Activated T-cell treated with anti-CD3 and anti-CD28 coated beads, Interleukin-2, amount 50 U/mL, for 72 hours (primary cell): Measurements from ENCODE around the gene DMBX1. TPM values are rescaled to one million over a fixed set of nuclear protein-coding genes. Genes with fewer than 3 reads are reported as not detected.

Source experiments
- ATAC-seq, 2 donors: fragments of 150-1000 bp; cut with Tn5 transposase; replicated peaks in 1 of 2; 2 replicates each; pipeline ENCODE4 v1.10.0; 2021; ENCODE audit warnings: moderate library complexity in 2 of 2, mild to moderate bottlenecking in 1 of 2
- DNase-seq, 2 donors: peaks; one replicate each; pipeline ENCODE4 v3.0.0; 2021 to 2022; ENCODE audit warnings: mixed read lengths in 1 of 2
- H3K27ac Mint-ChIP-seq: one replicate; pipeline ENCODE4 v1.8.0; 2022; ENCODE audit warnings: mild to moderate bottlenecking, moderate library complexity, mixed read lengths
- H3K27me3 Mint-ChIP-seq: one replicate; pipeline ENCODE4 v1.8.0; 2022; ENCODE audit warnings: low read depth, mixed read lengths
- H3K36me3 Mint-ChIP-seq, 2 donors: one replicate each; pipeline ENCODE4 v1.8.0; 2022; ENCODE audit warnings: mixed read lengths in 2 of 2, mild to moderate bottlenecking in 1 of 2; ENCODE audit not compliant: insufficient read depth in 2 of 2
- H3K4me1 Mint-ChIP-seq: one replicate; pipeline ENCODE4 v1.8.0; 2022; ENCODE audit warnings: low read depth, mixed read lengths
- H3K4me3 Mint-ChIP-seq, 2 donors: one replicate each; pipeline ENCODE4 v1.8.0; 2022; ENCODE audit warnings: mild to moderate bottlenecking in 2 of 2, mixed read lengths in 2 of 2, moderate library complexity in 2 of 2
- H3K9me3 Mint-ChIP-seq, 2 donors: one replicate each; pipeline ENCODE4 v1.8.0; 2022; ENCODE audit warnings: mixed read lengths in 2 of 2
- total RNA-seq, 2 donors: library from RNA; stranded (reverse); gene quantifications; one replicate each; pipeline ENCODE4 v1.2.3, GENCODE V29; 2022

Gene DMBX1
- total RNA-seq, 2 donors from 2014 or later: 0.37 TPM; not detected in 1

- Mint-ChIP-seq H3K27ac (no peak overlapping the region), H3K36me3 (no peaks in the 10 kb centered on the region), H3K9me3 (no peaks in the 10 kb centered on the region), H3K4me3 (no peak overlapping the region), H3K4me1 (peaks cover 13% of the 10 kb centered on the region), H3K27me3 (peaks cover 75% of the 10 kb centered on the region)
- DNase-seq (no peak), ATAC-seq (no peak)
Observed at GRCh38 chr1:46464915-46465314, 24.7 kb upstream of the DMBX1 start.

- DNase-seq: no peak
- peaks cover 13% of the 10 kb centered on the region for H3K4me1 Mint-ChIP-seq
- no peaks in the 10 kb centered on the region for H3K9me3 Mint-ChIP-seq
- ATAC-seq: no peak
- peaks cover 75% of the 10 kb centered on the region for H3K27me3 Mint-ChIP-seq
- H3K4me3 Mint-ChIP-seq: peak overlapping the region; percentile 31 to 59
- no peaks in the 10 kb centered on the region for H3K36me3 Mint-ChIP-seq
- no peak overlapping the region for H3K27ac Mint-ChIP-seq
Observed at GRCh38 chr1:46465981-46466476, 23.6 kb upstream of the DMBX1 start.

GRCh38 chr1:46466477-46467182, 23.0 kb upstream of the DMBX1 start:
- Mint-ChIP-seq H3K4me3 (peak overlapping the region; percentile 54 to 75), H3K4me1 (peaks cover 13% of the 10 kb centered on the region), H3K36me3 (no peaks in the 10 kb centered on the region), H3K27ac (no peak overlapping the region), H3K27me3 (peaks cover 76% of the 10 kb centered on the region), H3K9me3 (no peaks in the 10 kb centered on the region)
- DNase-seq (peak; percentile 25 to 27), ATAC-seq (peak; percentile 57 to 61)

DNA sequence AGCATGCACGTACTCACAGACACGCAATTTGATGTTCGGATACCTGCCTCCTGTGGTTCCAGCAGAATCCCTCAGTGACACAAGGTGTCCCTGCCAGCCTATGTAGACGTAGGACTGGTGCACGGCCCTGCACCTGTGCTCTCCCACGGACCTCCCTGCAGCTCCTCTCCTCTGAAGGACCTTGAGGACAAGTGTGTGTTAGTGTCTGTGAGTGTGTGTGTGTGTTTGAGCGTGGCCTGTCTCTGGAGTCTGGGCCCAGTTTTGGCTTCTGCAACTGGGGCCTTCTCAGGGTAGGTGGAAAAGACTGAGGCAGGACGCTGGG, 22.5 kb upstream of the DMBX1 start:
- Mint-ChIP-seq H3K36me3 (no peaks in the 10 kb centered on the region), H3K27ac (no peak overlapping the region), H3K27me3 (peaks cover 72% of the 10 kb centered on the region), H3K4me1 (peaks cover 13% of the 10 kb centered on the region), H3K9me3 (no peaks in the 10 kb centered on the region), H3K4me3 (peak overlapping the region; percentile 54 to 75)
- DNase-seq (no peak), ATAC-seq (peak; percentile 8 to 20)

- H3K27ac Mint-ChIP-seq: no peak overlapping the region
- peaks cover 55% of the 10 kb centered on the region for H3K27me3 Mint-ChIP-seq
- no peaks in the 10 kb centered on the region for H3K36me3 Mint-ChIP-seq
- no peak for DNase-seq
- ATAC-seq: no peak
- no peaks in the 10 kb centered on the region for H3K9me3 Mint-ChIP-seq
- no peak overlapping the region for H3K4me3 Mint-ChIP-seq
- peaks cover 13% of the 10 kb centered on the region for H3K4me1 Mint-ChIP-seq
Observed at GRCh38 chr1:46469881-46470280, 19.8 kb upstream of the DMBX1 start.

DNA sequence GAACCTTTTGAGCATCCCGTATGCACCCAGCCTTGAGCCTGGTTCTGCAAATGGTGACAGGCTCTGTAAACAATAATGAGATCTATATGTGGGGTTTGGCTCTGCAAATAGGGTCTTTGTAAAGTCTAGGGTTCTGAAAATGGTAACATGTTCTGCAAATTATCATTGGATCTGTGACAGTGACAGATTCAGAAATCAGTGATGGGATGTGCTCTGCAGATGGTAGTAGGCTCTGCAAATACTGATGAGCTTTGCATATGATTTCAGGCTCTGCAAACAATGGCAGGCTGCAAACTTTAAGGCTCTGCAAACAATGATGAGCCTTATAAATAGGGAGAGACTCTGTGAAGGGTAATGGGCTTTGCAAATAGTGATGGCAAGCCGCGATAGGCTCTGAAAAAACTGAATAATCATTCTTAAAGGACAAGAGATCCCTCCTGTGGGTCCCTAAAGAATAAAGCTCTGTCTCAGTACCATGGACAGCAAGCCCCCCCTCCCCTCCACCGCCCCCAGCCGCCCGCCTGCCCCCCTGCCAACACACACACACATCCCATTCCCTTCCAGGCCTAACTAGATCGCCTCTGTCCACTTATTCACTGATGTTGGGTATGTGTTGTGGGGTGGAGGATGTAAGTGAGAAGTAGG, 17.7 kb upstream of the DMBX1 start:
- ATAC-seq (no peak), DNase-seq (no peak)
- Mint-ChIP-seq H3K27me3 (peaks cover 38% of the 10 kb centered on the region), H3K36me3 (no peaks in the 10 kb centered on the region), H3K4me1 (peaks cover 4% of the 10 kb centered on the region), H3K27ac (no peak overlapping the region), H3K4me3 (no peak overlapping the region), H3K9me3 (no peaks in the 10 kb centered on the region)

GRCh38 chr1:46472498-46473181, 17.0 kb upstream of the DMBX1 start:
- H3K4me1 Mint-ChIP-seq: no peaks in the 10 kb centered on the region
- no peak for ATAC-seq
- DNase-seq: no peak
- no peaks in the 10 kb centered on the region for H3K9me3 Mint-ChIP-seq
- H3K4me3 Mint-ChIP-seq: no peak overlapping the region
- H3K27ac Mint-ChIP-seq: no peak overlapping the region
- no peaks in the 10 kb centered on the region for H3K36me3 Mint-ChIP-seq
- peaks cover 31% of the 10 kb centered on the region for H3K27me3 Mint-ChIP-seq

GRCh38 chr1:46473991-46474390, 15.6 kb upstream of the DMBX1 start:
- H3K27ac Mint-ChIP-seq: no peak overlapping the region
- no peak for DNase-seq
- H3K36me3 Mint-ChIP-seq: no peaks in the 10 kb centered on the region
- H3K4me1 Mint-ChIP-seq: no peaks in the 10 kb centered on the region
- H3K4me3 Mint-ChIP-seq: no peak overlapping the region
- H3K9me3 Mint-ChIP-seq: no peaks in the 10 kb centered on the region
- H3K27me3 Mint-ChIP-seq: peaks cover 23% of the 10 kb centered on the region
- ATAC-seq: no peak

- Mint-ChIP-seq H3K27ac (no peak overlapping the region), H3K4me1 (no peaks in the 10 kb centered on the region), H3K4me3 (no peak overlapping the region), H3K9me3 (no peaks in the 10 kb centered on the region), H3K27me3 (peaks cover 22% of the 10 kb centered on the region), H3K36me3 (no peaks in the 10 kb centered on the region)
- ATAC-seq (no peak), DNase-seq (no peak)
Observed at GRCh38 chr1:46474570-46474969, 15.1 kb upstream of the DMBX1 start.

GRCh38 chr1:46476673-46477072, 13.0 kb upstream of the DMBX1 start:
- H3K27me3 Mint-ChIP-seq: peaks cover 5% of the 10 kb centered on the region
- no peaks in the 10 kb centered on the region for H3K36me3 Mint-ChIP-seq
- no peaks in the 10 kb centered on the region for H3K4me1 Mint-ChIP-seq
- no peak for DNase-seq
- ATAC-seq: no peak
- no peaks in the 10 kb centered on the region for H3K9me3 Mint-ChIP-seq
- H3K27ac Mint-ChIP-seq: no peak overlapping the region
- no peak overlapping the region for H3K4me3 Mint-ChIP-seq

GRCh38 chr1:46477153-46477929, 12.3 kb upstream of the DMBX1 start:
- Mint-ChIP-seq H3K27ac (no peak overlapping the region), H3K4me3 (no peak overlapping the region), H3K4me1 (no peaks in the 10 kb centered on the region), H3K36me3 (no peaks in the 10 kb centered on the region), H3K9me3 (no peaks in the 10 kb centered on the region), H3K27me3 (peaks cover 11% of the 10 kb centered on the region)
- DNase-seq (peak; percentile 76 to 86), ATAC-seq (peak; percentile 81 to 87)

- H3K4me3 Mint-ChIP-seq: no peak overlapping the region
Observed at GRCh38 chr1:46478721-46479485, 10.7 kb upstream of the DMBX1 start.

More at GRCh38 chr1:46478721-46479485, 10.7 kb upstream of the DMBX1 start:
- Mint-ChIP-seq H3K4me1 (no peaks in the 10 kb centered on the region), H3K36me3 (no peaks in the 10 kb centered on the region), H3K27me3 (peaks cover 24% of the 10 kb centered on the region), H3K9me3 (no peaks in the 10 kb centered on the region), H3K27ac (no peak overlapping the region)
- ATAC-seq: no peak
- no peak for DNase-seq
